GDM1 (cell line): ENCODE data around the gene TTLL4.

Experiments used
- DNase-seq: peaks from one replicate; lab custom pipeline; 2025; lab: John Stamatoyannopoulos, UW

TTLL4 gene

GRCh38 chr2:218783688-218784087 is 73.1 kb downstream of the TTLL4 start:
- no peak for DNase-seq

DNA sequence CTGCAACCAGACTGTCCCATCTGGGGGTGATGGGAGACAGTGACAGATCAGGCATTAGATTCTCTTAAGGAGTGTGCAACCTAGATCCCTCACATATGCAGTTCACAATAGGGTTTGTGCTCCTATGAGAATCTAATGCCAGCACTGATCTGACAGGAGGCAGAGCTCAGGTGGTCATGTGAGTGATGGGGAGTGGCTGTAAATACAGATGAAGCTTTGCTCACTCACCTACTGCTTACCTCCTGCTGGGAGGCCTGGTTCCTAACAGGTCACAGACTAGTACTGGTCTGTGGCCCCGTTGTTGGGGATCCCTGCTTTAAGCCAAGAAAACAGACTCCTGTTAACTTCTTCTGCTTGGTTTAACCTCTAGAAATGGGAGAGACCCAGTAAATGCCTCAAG is 74.5 kb downstream of the TTLL4 start:
- DNase-seq = no peak

DNA sequence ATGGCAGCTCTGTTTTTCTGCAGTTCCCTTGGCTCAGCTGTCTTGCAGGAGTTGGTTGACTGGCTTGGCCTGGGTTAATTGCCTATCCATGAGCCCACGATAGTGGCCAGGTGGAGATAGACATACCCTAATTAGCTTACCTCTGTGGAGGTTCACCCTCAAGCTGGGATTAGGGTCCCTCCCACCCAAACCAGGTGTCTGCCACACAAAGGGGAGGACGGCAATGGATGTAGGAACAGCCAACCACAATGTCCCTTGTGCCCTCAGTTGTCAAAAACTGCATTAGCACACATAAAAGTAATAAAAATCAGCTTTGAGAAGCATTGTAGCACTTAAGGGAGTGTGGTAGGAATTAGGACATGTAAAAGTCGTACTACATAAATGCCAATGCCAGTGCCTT is 75.5 kb downstream of the TTLL4 start:
- DNase-seq = no peak

DNA sequence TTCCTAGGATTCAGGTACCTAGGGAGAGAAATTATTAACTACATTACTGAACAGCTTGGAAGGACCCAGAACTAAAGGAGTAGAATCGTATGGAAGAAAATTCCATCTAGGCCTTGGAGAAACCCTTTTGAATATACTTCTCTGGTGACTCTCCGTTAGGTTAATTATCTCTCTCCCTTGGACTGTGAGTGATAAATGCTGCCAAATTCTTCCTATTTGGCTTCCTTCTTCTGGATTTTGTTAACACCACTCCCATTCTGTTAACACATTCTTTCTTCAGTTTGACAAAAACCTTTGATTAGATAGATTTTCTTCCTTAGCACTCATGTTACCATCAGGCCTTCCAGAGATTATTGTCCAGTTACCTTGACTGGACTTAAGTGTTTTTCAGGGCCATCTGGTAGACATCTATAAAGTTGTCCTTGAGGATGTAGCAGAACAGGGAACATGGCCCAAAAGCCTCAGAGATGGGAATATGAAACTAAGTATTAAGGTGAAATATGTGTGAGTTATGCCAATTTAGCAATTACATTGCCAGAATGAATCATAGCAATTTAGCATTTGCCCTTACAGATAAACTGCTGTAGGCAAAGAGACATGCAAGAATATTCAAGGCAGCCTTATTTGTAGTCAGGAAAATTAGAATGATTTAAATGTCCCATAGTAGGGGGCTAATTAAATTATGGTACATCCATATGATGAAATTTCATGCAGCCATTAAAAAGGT is 78.1 kb downstream of the TTLL4 start:
- DNase-seq = no peak

DNA sequence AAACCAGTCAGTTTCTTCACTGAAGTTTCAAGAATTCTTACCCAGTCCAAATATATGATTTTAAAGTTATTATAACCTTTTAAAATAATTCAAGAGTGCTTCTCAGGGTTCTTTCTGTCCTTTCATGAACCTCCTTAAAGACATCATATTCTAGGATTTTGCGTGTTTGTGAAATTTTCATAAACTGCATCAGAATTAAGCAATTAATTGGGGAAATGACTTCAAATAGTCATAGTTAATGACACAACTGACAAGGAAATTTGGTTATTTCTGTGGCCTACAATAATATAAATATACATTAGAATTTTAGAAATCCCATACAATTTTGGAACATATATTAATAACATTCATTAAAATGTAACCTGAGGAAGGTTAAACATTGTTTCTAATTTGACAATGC is 81.8 kb downstream of the TTLL4 start:
- no peak for DNase-seq

DNA sequence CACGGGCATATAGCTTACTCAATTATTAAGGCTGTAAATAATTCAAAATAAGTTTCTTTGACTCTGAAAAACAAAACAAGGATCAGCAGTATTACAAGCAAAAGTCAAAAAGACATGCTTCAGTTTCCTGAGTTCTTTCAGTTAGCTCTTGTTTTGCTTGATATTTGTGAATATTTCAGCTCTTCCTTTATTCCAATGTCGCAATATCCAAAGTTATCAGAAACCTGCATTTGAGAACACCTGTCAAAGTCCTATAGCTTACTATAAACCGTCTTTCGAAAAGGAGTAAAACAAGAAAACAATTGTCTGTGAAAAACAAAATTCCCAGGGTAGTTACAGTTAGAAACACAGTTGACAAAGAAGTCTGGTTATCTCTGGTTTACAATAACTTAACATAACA is 86.1 kb downstream of the TTLL4 start:
- DNase-seq = no peak

- no peak for DNase-seq
These were observed 88.3 kb downstream of the TTLL4 start for GRCh38 chr2:218798767-218799504.

DNA sequence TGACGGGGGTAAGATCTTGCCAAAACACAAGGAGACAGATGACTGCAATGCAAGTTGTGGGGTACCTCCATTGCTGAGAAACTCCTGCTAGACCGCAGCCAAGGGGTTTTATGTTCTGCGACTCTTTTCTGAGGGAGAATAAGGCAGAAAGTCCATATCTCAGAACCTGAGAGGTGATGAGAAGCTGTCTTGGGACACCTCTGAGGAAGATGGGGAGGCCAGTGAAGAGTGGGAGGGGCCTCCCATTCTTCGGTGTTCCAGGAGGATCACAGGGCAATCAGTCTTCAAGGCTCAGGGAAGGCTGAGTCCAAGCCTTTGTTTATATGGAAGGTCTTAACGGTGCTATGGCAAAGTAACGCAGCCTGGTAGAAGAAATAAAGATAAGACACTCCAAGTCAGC is 89.4 kb downstream of the TTLL4 start:
- no peak for DNase-seq

GRCh38 chr2:218802386-218802994 is 91.9 kb downstream of the TTLL4 start:
- no peak for DNase-seq

DNA sequence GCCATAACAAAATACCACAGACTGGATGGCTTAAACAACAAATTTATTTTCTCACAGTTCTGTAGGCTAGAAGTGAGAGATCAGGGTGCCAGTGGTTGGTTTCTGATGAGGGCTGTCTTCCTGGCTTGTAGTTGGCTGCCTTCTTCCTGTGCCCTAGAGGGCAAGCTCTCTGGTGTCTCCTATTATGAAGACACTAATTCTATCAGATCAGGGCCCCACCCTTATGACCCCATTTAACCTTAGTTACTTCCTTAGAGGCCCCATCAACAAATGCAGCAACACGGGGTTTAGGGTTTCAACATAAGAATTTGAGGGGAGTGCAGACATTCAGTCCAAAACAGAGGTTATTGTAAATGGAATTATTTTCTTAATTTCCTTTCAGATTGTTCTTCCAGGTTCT is 94.2 kb downstream of the TTLL4 start:
- DNase-seq = no peak
